ENCODE measurements around the gene TET1. TPM values are rescaled to one million over a fixed set of nuclear protein-coding genes. Genes with fewer than 3 reads are reported as not detected.

TET1 gene
- total and polyA plus RNA-seq, 2 experiments from 2014 or later, result 0.84 to 1.3 TPM

- Histone ChIP-seq H3K4me1 (ENCODE audit: insufficient read depth) (peaks cover 19% of the 10 kb centered on the region), H3K27me3 (replicated peaks; ENCODE audit: insufficient read depth) (no peaks in the 10 kb centered on the region), H3K4me3 (no peak overlapping the region), H3K4me2 (ENCODE audit: unreplicated experiment) (no peak overlapping the region), H3K9me3 (ENCODE audit: low read depth) (no peaks in the 10 kb centered on the region), H3F3A (ENCODE audit: insufficient read depth) (peaks cover 26% of the 10 kb centered on the region), H3K27ac (no peak overlapping the region), H3K9ac (no peak overlapping the region), H2AFZ (no peak overlapping the region), H3K36me3 (ENCODE audit: low read depth) (no peaks in the 10 kb centered on the region), H3K9me2 (ENCODE audit: insufficient read depth) (no peaks in the 10 kb centered on the region), H3K79me2 (ENCODE audit: insufficient read depth) (no peaks in the 10 kb centered on the region), H4K20me1 (ENCODE audit: insufficient read depth) (no peaks in the 10 kb centered on the region)
- TF ChIP-seq EZH2phosphoT487 (IDR thresholded peaks at IDR 0.05; ENCODE audit: insufficient read depth, low read depth), result no peak
- TF ChIP-seq EZH2 (IDR thresholded peaks at IDR 0.05; ENCODE audit: insufficient read depth, poor library complexity, severe bottlenecking), result no peak
- WGBS, 2 experiments (ENCODE audit: low coverage in 1 of 2, low lambda C conversion rate in 2 of 2, missing lambda C conversion rate in 2 of 2), result 99 to 100% methylated on average over 4 of the region's 4 CpGs
- in situ Hi-C loops (cut with MboI), result no loop called here
- no peak for DNase-seq
These were observed 108.8 kb downstream of the TET1 start for GRCh38 chr10:68668972-68669371.

- no peak overlapping the region for H3K27ac ChIP-seq
- no peak overlapping the region for H3K4me2 ChIP-seq (ENCODE audit: unreplicated experiment)
- no peak overlapping the region for H3K9ac ChIP-seq
- no peak overlapping the region for H3K4me3 ChIP-seq
- H4K20me1 ChIP-seq (ENCODE audit: insufficient read depth), result no peaks in the 10 kb centered on the region
- no peaks in the 10 kb centered on the region for H3K79me2 ChIP-seq (ENCODE audit: insufficient read depth)
- DNase-seq, result no peak
- in situ Hi-C loops (cut with MboI), result no loop called here
- TF ChIP-seq EZH2 (IDR thresholded peaks at IDR 0.05; ENCODE audit: insufficient read depth, poor library complexity, severe bottlenecking) (no peak), EZH2phosphoT487 (IDR thresholded peaks at IDR 0.05; ENCODE audit: insufficient read depth, low read depth) (no peak)
- H3K4me1 ChIP-seq (ENCODE audit: insufficient read depth), result no peaks in the 10 kb centered on the region
- H3K36me3 ChIP-seq (ENCODE audit: low read depth), result no peaks in the 10 kb centered on the region
- no peaks in the 10 kb centered on the region for H3K27me3 ChIP-seq (replicated peaks; ENCODE audit: insufficient read depth)
- no peak overlapping the region for H2AFZ ChIP-seq
- H3K9me2 ChIP-seq (ENCODE audit: insufficient read depth), result no peaks in the 10 kb centered on the region
- H3K9me3 ChIP-seq (ENCODE audit: low read depth), result no peaks in the 10 kb centered on the region
- H3F3A ChIP-seq (ENCODE audit: insufficient read depth), result no peaks in the 10 kb centered on the region
- 92 to 98% methylated on average over 3 of the region's 3 CpGs for WGBS, 2 experiments (ENCODE audit: low coverage in 1 of 2, low lambda C conversion rate in 2 of 2, missing lambda C conversion rate in 2 of 2)
These were observed 124.3 kb downstream of the TET1 start for GRCh38 chr10:68684413-68684812.

DNA sequence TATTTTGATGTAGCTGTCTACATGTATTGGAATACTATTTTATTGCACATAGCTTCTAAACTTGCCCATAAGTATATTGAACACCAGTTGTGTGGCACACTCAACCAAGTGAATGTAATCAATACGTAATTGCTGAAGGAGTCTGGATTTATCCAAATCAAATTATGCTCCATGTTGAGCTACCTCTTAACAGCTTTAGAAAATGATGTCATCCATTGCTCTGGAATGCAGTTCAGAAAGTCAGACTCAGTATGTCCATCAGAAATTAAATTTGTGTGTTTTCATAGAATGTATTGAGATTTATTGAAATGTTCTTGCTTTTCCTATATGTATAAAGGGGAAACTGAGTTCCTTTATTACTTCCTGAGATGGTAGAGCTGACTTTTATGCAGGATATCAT lies 135.9 kb downstream of the TET1 start:
- no peaks in the 10 kb centered on the region for H3K9me3 ChIP-seq (ENCODE audit: low read depth)
- H3K9ac ChIP-seq, result no peak overlapping the region
- TF ChIP-seq EZH2phosphoT487 (IDR thresholded peaks at IDR 0.05; ENCODE audit: insufficient read depth, low read depth), result no peak
- no peak for TF ChIP-seq EZH2 (IDR thresholded peaks at IDR 0.05; ENCODE audit: insufficient read depth, poor library complexity, severe bottlenecking)
- 0 out of 2 replicates have a peak, but pooled peaks cover 4% of the 10 kb centered on the region for H3F3A ChIP-seq (ENCODE audit: insufficient read depth)
- H3K79me2 ChIP-seq (ENCODE audit: insufficient read depth), result no peaks in the 10 kb centered on the region
- H3K4me3 ChIP-seq, result no peak overlapping the region
- no peaks in the 10 kb centered on the region for H3K36me3 ChIP-seq (ENCODE audit: low read depth)
- H3K27ac ChIP-seq, result no peak overlapping the region
- in situ Hi-C loops (cut with MboI), result no loop called here
- H3K4me2 ChIP-seq (ENCODE audit: unreplicated experiment), result no peak overlapping the region
- no peaks in the 10 kb centered on the region for H3K27me3 ChIP-seq (replicated peaks; ENCODE audit: insufficient read depth)
- H3K4me1 ChIP-seq (ENCODE audit: insufficient read depth), result no peaks in the 10 kb centered on the region
- H2AFZ ChIP-seq, result no peak overlapping the region
- no peak for DNase-seq
- WGBS, 2 experiments (ENCODE audit: low coverage in 1 of 2, low lambda C conversion rate in 2 of 2, missing lambda C conversion rate in 2 of 2), result 89% methylated on average over 1 of the region's 1 CpG
- H4K20me1 ChIP-seq (ENCODE audit: insufficient read depth), result no peaks in the 10 kb centered on the region
- H3K9me2 ChIP-seq (ENCODE audit: insufficient read depth), result no peaks in the 10 kb centered on the region

DNA sequence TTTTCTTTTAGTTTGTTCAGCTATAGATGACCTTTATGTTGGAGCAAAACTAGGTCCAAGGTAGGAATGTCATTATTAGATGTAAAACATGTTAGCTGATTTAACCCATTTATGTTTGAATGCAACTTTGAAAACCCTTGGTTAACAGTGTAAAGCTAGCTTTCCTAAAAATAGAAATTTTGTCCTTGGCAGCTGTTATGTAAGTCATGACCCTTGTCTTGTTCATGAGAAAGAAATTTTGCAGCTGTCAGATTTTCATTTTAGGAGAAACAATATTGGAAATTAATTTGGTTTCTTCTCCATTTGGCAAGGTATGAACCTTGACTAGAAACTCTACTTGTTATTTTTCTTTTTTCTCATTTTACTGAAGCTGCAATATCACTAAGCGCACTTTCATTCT lies 137.0 kb downstream of the TET1 start:
- no peak overlapping the region for H3K4me3 ChIP-seq

GRCh38 chr10:68700197-68700596 lies 140.1 kb downstream of the TET1 start:
- no peak overlapping the region for H3K4me3 ChIP-seq
- H3K27me3 ChIP-seq (replicated peaks; ENCODE audit: insufficient read depth), result no peaks in the 10 kb centered on the region
- in situ Hi-C loops (cut with MboI), result no loop called here
- no peak overlapping the region for H3K9ac ChIP-seq
- 66 to 68% methylated on average over 1 of the region's 1 CpG for whole genome bisulfite sequencing, 2 experiments (ENCODE audit: low coverage in 1 of 2, low lambda C conversion rate in 2 of 2, missing lambda C conversion rate in 2 of 2)
- H4K20me1 ChIP-seq (ENCODE audit: insufficient read depth), result no peaks in the 10 kb centered on the region
- TF ChIP-seq EZH2phosphoT487 (IDR thresholded peaks at IDR 0.05; ENCODE audit: insufficient read depth, low read depth) (no peak), EZH2 (IDR thresholded peaks at IDR 0.05; ENCODE audit: insufficient read depth, poor library complexity, severe bottlenecking) (no peak)
- no peak overlapping the region for H3K27ac ChIP-seq
- no peak for DNase-seq
- H2AFZ ChIP-seq, result no peak overlapping the region
- H3K79me2 ChIP-seq (ENCODE audit: insufficient read depth), result no peaks in the 10 kb centered on the region
- no peaks in the 10 kb centered on the region for H3K9me3 ChIP-seq (ENCODE audit: low read depth)
- no peak overlapping the region for H3K4me2 ChIP-seq (ENCODE audit: unreplicated experiment)
- no peaks in the 10 kb centered on the region for H3K4me1 ChIP-seq (ENCODE audit: insufficient read depth)
- H3K9me2 ChIP-seq (ENCODE audit: insufficient read depth), result no peaks in the 10 kb centered on the region
- no peaks in the 10 kb centered on the region for H3K36me3 ChIP-seq (ENCODE audit: low read depth)
- H3F3A ChIP-seq (ENCODE audit: insufficient read depth), result 0 out of 2 replicates have a peak, but pooled peaks cover 4% of the 10 kb centered on the region

More for the DNA sequence above, 137.0 kb downstream of the TET1 start:
- no peaks in the 10 kb centered on the region for H3K36me3 ChIP-seq (ENCODE audit: low read depth)
- H3K79me2 ChIP-seq (ENCODE audit: insufficient read depth), result no peaks in the 10 kb centered on the region
- no peak overlapping the region for H3K27ac ChIP-seq
- no peak overlapping the region for H3K4me2 ChIP-seq (ENCODE audit: unreplicated experiment)
- no peaks in the 10 kb centered on the region for H3K4me1 ChIP-seq (ENCODE audit: insufficient read depth)
- no peaks in the 10 kb centered on the region for H3K9me2 ChIP-seq (ENCODE audit: insufficient read depth)
- in situ Hi-C loops (cut with MboI), result no loop called here
- H4K20me1 ChIP-seq (ENCODE audit: insufficient read depth), result no peaks in the 10 kb centered on the region
- H3K9ac ChIP-seq, result no peak overlapping the region
- WGBS, 2 experiments (ENCODE audit: low coverage in 1 of 2, low lambda C conversion rate in 2 of 2, missing lambda C conversion rate in 2 of 2), result 97 to 100% methylated on average over 1 of the region's 1 CpG
- no peak for TF ChIP-seq EZH2phosphoT487 (IDR thresholded peaks at IDR 0.05; ENCODE audit: insufficient read depth, low read depth)
- TF ChIP-seq EZH2 (IDR thresholded peaks at IDR 0.05; ENCODE audit: insufficient read depth, poor library complexity, severe bottlenecking), result no peak
- no peaks in the 10 kb centered on the region for H3K9me3 ChIP-seq (ENCODE audit: low read depth)
- H3K27me3 ChIP-seq (replicated peaks; ENCODE audit: insufficient read depth), result no peaks in the 10 kb centered on the region
- H2AFZ ChIP-seq, result no peak overlapping the region
- H3F3A ChIP-seq (ENCODE audit: insufficient read depth), result 0 out of 2 replicates have a peak, but pooled peaks cover 4% of the 10 kb centered on the region
- no peak for DNase-seq
